Keratinocyte (primary cell): ENCODE data around the gene SDK1.

Experiments used
- EZH2 ChIP-seq: IDR thresholded peaks from one replicate; pipeline ENCODE4 v1.6.1; 2012; ENCODE audit warnings: inconsistent platforms, mild to moderate bottlenecking, low read length, moderate library complexity
- TF ChIP-seq, protein P1 (sequence below), 3 experiments: IDR thresholded peaks in 1 of 3; conservative IDR thresholded peaks in 1 of 3; optimal IDR thresholded peaks in 1 of 3; 2 replicates in 2 of 3; 3 replicates in 1 of 3; pipeline versions ENCODE3 to v1.5.1; 2011; ENCODE audit warnings: low read length in 3 of 3, mild to moderate bottlenecking in 3 of 3, moderate library complexity in 2 of 3, control low read depth in 1 of 3, inconsistent platforms in 1 of 3; ENCODE audit not compliant: insufficient read depth in 2 of 3; ENCODE audit errors: extremely low read depth in 1 of 3

DNA sequence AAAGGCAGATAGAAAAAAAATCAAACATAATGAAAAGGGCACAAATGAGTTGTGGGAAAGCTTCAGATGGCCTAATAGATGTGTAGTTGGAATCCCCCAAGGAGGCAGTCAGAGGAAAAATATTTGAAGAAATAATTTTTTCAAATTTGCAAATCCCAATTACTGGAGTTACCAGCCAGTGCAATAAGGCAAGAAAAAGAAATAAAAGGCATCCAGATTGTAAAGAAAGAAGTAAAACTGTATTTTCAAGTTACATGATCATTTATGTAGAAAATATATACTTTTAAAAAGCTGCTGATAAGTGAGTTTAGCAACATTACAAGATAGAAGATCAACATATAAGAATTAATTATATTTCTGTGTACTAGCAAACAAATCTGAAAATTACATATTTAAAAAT lies 329.0 kb downstream of the SDK1 start:
- TF ChIP-seq, protein P1, sequence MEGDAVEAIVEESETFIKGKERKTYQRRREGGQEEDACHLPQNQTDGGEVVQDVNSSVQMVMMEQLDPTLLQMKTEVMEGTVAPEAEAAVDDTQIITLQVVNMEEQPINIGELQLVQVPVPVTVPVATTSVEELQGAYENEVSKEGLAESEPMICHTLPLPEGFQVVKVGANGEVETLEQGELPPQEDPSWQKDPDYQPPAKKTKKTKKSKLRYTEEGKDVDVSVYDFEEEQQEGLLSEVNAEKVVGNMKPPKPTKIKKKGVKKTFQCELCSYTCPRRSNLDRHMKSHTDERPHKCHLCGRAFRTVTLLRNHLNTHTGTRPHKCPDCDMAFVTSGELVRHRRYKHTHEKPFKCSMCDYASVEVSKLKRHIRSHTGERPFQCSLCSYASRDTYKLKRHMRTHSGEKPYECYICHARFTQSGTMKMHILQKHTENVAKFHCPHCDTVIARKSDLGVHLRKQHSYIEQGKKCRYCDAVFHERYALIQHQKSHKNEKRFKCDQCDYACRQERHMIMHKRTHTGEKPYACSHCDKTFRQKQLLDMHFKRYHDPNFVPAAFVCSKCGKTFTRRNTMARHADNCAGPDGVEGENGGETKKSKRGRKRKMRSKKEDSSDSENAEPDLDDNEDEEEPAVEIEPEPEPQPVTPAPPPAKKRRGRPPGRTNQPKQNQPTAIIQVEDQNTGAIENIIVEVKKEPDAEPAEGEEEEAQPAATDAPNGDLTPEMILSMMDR (optimal IDR thresholded peaks at IDR 0.05 in 1 of 3, IDR thresholded peaks at IDR 0.05 in 1 of 3, conservative IDR thresholded peaks at IDR 0.05 in 1 of 3; ENCODE audit: extremely low read depth in 1 of 3, insufficient read depth in 2 of 3, low read length in 3 of 3), result no peak
- no peak for TF ChIP-seq EZH2
